ENCODE data around the gene ZNF687.
A peak's percentile ranks its signal among the peaks of the same experiment; 100 is the strongest.
"Not testable (repeated sequence)": the region's sequence is repeated elsewhere in the genome, so short reads cannot be mapped to it uniquely, and the experiment has no call there.

The ZNF687 gene

GRCh38 chr1:151281969-151282882, at the start of gene ZNF687:
Gene ZNF687, plus strand, starts transcription at chr1:151282299. Its CDS starts 3,993 bp downstream, at chr1:151286292.
- DNase-seq = peak; percentile 99

GRCh38 chr1:151235235-151235634, 46.9 kb upstream of the ZNF687 start:
- DNase-seq = no peak

GRCh38 chr1:151237678-151238466, 44.2 kb upstream of the ZNF687 start:
- no peak for DNase-seq

GRCh38 chr1:151238467-151238739, 43.7 kb upstream of the ZNF687 start:
- DNase-seq = no peak

- DNase-seq = no peak
Measured at GRCh38 chr1:151242442-151242841, 39.7 kb upstream of the ZNF687 start.

GRCh38 chr1:151243683-151244216, 38.3 kb upstream of the ZNF687 start:
- no peak for DNase-seq

- DNase-seq = no peak
Measured at GRCh38 chr1:151246786-151247185, 35.3 kb upstream of the ZNF687 start.

GRCh38 chr1:151251656-151252470, 30.2 kb upstream of the ZNF687 start:
- peak; percentile 68 for DNase-seq

- peak; percentile 93 for DNase-seq
Measured at GRCh38 chr1:151254217-151255213, 27.6 kb upstream of the ZNF687 start, which contains the start of gene PSMD4. Gene PSMD4, plus strand, starts transcription at chr1:151254734. Its CDS starts 49 bp downstream, at chr1:151254783.

- no peak for DNase-seq
Measured at GRCh38 chr1:151255381-151255780, 26.7 kb upstream of the ZNF687 start.

- no peak for DNase-seq
Measured at GRCh38 chr1:151259351-151259750, 22.7 kb upstream of the ZNF687 start.

- no peak for DNase-seq
Measured at GRCh38 chr1:151265446-151266236, 16.5 kb upstream of the ZNF687 start.

GRCh38 chr1:151266315-151266714, 15.8 kb upstream of the ZNF687 start:
- DNase-seq = no peak

GRCh38 chr1:151266821-151267220, 15.3 kb upstream of the ZNF687 start:
- DNase-seq = no peak

GRCh38 chr1:151267760-151268159, 14.3 kb upstream of the ZNF687 start:
- no peak for DNase-seq

GRCh38 chr1:151273924-151274466, 8.1 kb upstream of the ZNF687 start:
- no peak for DNase-seq

GRCh38 chr1:151275341-151275740, 6.8 kb upstream of the ZNF687 start:
- DNase-seq = not testable (repeated sequence)

GRCh38 chr1:151277249-151277648, 4.8 kb upstream of the ZNF687 start:
- DNase-seq = no peak

GRCh38 chr1:151281225-151281968, 702 bp upstream of the ZNF687 start:
- DNase-seq = peak; percentile 99
